Smooth muscle cell (in vitro differentiated cells): ENCODE data around the gene HK2. TPM values are rescaled to one million over a fixed set of nuclear protein-coding genes. Genes with fewer than 3 reads are reported as not detected.

ENCODE experiments used
- DNase-seq: peaks from one replicate; lab custom pipeline; 2025; ENCODE audit not compliant: unreplicated experiment; lab: John Stamatoyannopoulos, UW
- H2AFZ ChIP-seq: fragments of 200-600 bp; sonication (generic); 2 replicates; pipeline ENCODE4 v1.6.0; 2016; ENCODE audit warnings: antibody characterized with exemption, low read depth, mild to moderate bottlenecking
- H3F3A ChIP-seq: fragments of 200-600 bp; sonication (generic); 2 replicates; pipeline ENCODE4 v1.6.0; 2017; ENCODE audit warnings: antibody characterized with exemption, low read depth
- H3K27ac ChIP-seq: fragments of 200-600 bp; sonication (generic); 2 replicates; pipeline ENCODE4 v1.5.1; 2016; ENCODE audit warnings: low read depth, mild to moderate bottlenecking
- H3K27me3 ChIP-seq: fragments of 200-600 bp; sonication (generic); 2 replicates; pipeline ENCODE4 v1.6.1; 2016; ENCODE audit warnings: low read depth, mild to moderate bottlenecking
- H3K36me3 ChIP-seq: fragments of 200-600 bp; sonication (generic); 2 replicates; pipeline ENCODE4 v1.5.1; 2016; ENCODE audit warnings: low read depth
- H3K4me1 ChIP-seq: fragments of 200-600 bp; sonication (generic); 2 replicates; pipeline ENCODE4 v1.5.1; 2016; ENCODE audit warnings: low read depth
- H3K4me2 ChIP-seq: fragments of 200-600 bp; sonication (generic); 2 replicates; pipeline ENCODE4 v1.6.0; 2016; ENCODE audit warnings: mild to moderate bottlenecking
- H3K4me3 ChIP-seq: fragments of 200-600 bp; sonication (generic); 2 replicates; pipeline ENCODE4 v1.5.1; 2016; ENCODE audit warnings: mild to moderate bottlenecking
- H3K79me2 ChIP-seq: fragments of 200-600 bp; sonication (generic); 2 replicates; pipeline ENCODE4 v1.6.0; 2016; ENCODE audit warnings: low read depth, mild to moderate bottlenecking
- H3K9ac ChIP-seq: fragments of 200-600 bp; sonication (generic); 2 replicates; pipeline ENCODE4 v1.6.0; 2016; ENCODE audit warnings: low read depth
- H3K9me3 ChIP-seq: fragments of 200-600 bp; sonication (generic); replicated peaks from 2 replicates; pipeline ENCODE4 v1.5.1; 2016; ENCODE audit warnings: low read depth
- H4K20me1 ChIP-seq: fragments of 200-600 bp; sonication (generic); 2 replicates; pipeline ENCODE4 v1.6.0; 2016; ENCODE audit warnings: low read depth
- WGBS: methylation state at CpG from one replicate; pipeline ENCODE4 v1.1.7; 2016; ENCODE audit warnings: low lambda C conversion rate; 5-methylcytosine and 5-hydroxymethylcytosine counted together
- polyA plus RNA-seq: library from polyadenylated mRNA; unstranded; fragments of >200 nt; fragmentation: Nextera tagmentation; extraction: Ambion mirVana; gene quantifications from 2 replicates; pipeline ENCODE4 v1.2.1, GENCODE V29; 2016
- total RNA-seq: library from RNA; depleted of rRNA; stranded (reverse); fragments of >200 nt; gene quantifications from 2 replicates; pipeline ENCODE4 v1.2.3, GENCODE V29; 2014
- TF ChIP-seq, protein P1 (sequence below): fragments of 200-600 bp; sonication (generic); IDR thresholded peaks from 2 replicates; pipeline ENCODE4 v1.5.1; 2017; ENCODE audit warnings: borderline replicate concordance, mild to moderate bottlenecking, antibody characterized with exemption; ENCODE audit not compliant: insufficient read depth, poor library complexity, severe bottlenecking

Gene HK2
- total and polyA plus RNA-seq, 2 experiments from 2014 or later = 20.3 to 38.0 TPM

DNA sequence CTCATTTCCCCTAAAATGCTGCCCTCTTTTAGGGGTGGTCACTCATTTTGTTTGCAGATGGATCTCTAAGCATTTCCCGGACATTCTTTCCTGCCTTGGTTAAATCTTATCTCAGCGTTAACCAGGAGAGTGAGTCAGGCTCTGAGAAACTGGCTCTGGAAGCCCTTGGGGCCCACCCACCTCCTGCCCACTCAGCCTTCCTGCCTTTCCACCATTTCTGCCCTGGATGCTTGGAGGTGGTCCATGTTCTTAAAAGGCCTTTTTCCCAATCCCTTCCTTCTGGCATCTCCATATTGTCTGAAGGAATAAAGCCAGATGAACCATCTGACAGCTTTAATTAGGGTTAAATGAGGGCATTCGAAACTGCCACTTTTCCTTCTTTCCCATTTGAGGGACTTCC is 9.5 kb downstream of the HK2 start:
- Histone ChIP-seq H3F3A (peaks cover 23% of the 10 kb centered on the region), H3K27me3 (no peaks in the 10 kb centered on the region), H2AFZ (no peak overlapping the region), H3K27ac (peak overlapping the region; percentile 97), H3K4me3 (peak overlapping the region; percentile 6), H3K4me1 (peaks cover 46% of the 10 kb centered on the region), H3K36me3 (no peaks in the 10 kb centered on the region), H3K79me2 (peaks cover 86% of the 10 kb centered on the region), H3K9me3 (no peaks in the 10 kb centered on the region), H3K4me2 (peak overlapping the region; percentile 78), H4K20me1 (peaks cover 83% of the 10 kb centered on the region), H3K9ac (peak overlapping the region; percentile 81)
- WGBS = 28% methylated on average over 3 of the region's 3 CpGs
- no peak for DNase-seq
- TF ChIP-seq, protein P1, sequence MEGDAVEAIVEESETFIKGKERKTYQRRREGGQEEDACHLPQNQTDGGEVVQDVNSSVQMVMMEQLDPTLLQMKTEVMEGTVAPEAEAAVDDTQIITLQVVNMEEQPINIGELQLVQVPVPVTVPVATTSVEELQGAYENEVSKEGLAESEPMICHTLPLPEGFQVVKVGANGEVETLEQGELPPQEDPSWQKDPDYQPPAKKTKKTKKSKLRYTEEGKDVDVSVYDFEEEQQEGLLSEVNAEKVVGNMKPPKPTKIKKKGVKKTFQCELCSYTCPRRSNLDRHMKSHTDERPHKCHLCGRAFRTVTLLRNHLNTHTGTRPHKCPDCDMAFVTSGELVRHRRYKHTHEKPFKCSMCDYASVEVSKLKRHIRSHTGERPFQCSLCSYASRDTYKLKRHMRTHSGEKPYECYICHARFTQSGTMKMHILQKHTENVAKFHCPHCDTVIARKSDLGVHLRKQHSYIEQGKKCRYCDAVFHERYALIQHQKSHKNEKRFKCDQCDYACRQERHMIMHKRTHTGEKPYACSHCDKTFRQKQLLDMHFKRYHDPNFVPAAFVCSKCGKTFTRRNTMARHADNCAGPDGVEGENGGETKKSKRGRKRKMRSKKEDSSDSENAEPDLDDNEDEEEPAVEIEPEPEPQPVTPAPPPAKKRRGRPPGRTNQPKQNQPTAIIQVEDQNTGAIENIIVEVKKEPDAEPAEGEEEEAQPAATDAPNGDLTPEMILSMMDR = no peak

DNA sequence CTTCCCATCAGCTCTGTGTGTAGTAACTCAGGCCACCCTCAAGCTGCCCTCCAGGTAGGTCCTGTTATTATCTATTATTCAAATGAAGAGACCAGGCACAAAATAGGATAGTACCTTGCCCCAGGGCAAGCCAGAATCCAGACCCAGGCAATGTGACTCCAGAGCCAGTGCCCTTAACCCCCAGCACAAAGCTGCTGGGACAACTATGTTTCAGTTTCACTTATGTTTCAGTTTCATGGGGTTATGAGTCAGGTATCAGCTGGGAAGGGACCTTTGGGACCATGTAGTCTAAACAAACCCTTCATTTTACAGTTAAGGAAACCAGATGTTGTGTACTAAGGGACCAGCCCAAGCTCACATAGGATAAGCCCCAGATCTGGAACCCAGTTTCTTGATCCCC is 10.0 kb downstream of the HK2 start:
- peak overlapping the region; percentile 97 for H3K27ac ChIP-seq
- H3K79me2 ChIP-seq = peaks cover 86% of the 10 kb centered on the region
- no peaks in the 10 kb centered on the region for H3K9me3 ChIP-seq
- H3K4me1 ChIP-seq = peaks cover 50% of the 10 kb centered on the region
- peak overlapping the region; percentile 6 for H3K4me3 ChIP-seq
- no peaks in the 10 kb centered on the region for H3K27me3 ChIP-seq
- H3K9ac ChIP-seq = peak overlapping the region; percentile 81
- peaks cover 23% of the 10 kb centered on the region for H3F3A ChIP-seq
- peak overlapping the region; percentile 78 for H3K4me2 ChIP-seq
- TF ChIP-seq, protein P1 = no peak
- H2AFZ ChIP-seq = no peak overlapping the region
- H4K20me1 ChIP-seq = peaks cover 84% of the 10 kb centered on the region
- H3K36me3 ChIP-seq = no peaks in the 10 kb centered on the region
- no peak for DNase-seq

DNA sequence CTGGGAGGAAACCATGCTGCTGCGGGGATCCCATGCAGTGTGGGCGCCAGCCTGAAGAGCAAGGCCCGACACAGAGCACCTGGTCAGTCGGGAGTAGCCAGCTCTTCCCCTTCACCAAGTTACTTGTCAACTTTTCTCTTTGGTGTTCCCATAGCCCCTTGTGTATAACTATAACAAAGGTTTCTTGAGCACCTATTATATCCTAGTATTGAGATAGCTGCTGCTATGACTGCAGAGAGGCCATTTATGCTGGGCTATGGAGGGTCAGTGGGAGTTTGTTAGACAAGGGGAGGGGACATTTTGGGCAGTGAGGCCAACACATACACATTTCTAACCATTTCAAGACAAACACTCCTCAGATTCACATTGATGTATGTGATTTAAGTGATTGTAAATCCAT is 10.8 kb downstream of the HK2 start:
- Histone ChIP-seq H2AFZ (no peak overlapping the region), H3K9me3 (no peaks in the 10 kb centered on the region), H3K4me3 (no peak overlapping the region), H3K9ac (peak overlapping the region; percentile 81), H4K20me1 (peaks cover 84% of the 10 kb centered on the region), H3K27ac (peak overlapping the region; percentile 97), H3K27me3 (no peaks in the 10 kb centered on the region), H3F3A (peaks cover 23% of the 10 kb centered on the region), H3K36me3 (no peaks in the 10 kb centered on the region), H3K4me1 (peaks cover 59% of the 10 kb centered on the region), H3K79me2 (peaks cover 85% of the 10 kb centered on the region), H3K4me2 (no peak overlapping the region)
- 93% methylated on average over 4 of the region's 4 CpGs for WGBS
- TF ChIP-seq, protein P1 = no peak
- no peak for DNase-seq

DNA sequence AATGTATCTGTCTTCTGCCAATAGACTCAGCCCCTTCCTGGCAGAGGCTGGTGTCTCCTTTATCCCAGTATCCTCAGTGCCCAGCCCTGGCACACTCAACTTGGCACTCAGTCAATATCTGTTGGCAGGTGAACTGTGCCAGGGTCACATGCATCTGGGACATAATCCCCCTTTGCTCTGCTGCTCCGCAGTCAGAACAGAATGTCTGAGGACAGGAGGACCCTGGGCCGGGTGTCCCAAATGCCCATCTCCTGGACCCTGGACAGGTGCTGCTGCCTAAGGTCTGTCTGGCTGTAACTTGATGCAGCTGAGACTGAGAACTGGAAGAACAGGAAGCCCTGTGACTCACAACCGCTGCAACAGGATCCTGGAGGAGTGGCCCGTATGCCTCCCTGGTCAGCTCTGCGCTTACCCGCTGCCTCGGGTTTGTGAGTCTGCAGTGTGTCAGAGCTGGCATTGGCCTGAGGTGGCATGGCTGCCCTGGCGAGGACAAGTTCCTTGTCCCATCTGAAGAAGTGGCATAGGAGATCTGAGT is 11.4 kb downstream of the HK2 start:
- TF ChIP-seq, protein P1 = no peak
- Histone ChIP-seq H3K27me3 (no peaks in the 10 kb centered on the region), H3K79me2 (peaks cover 86% of the 10 kb centered on the region), H3K36me3 (no peaks in the 10 kb centered on the region), H3K4me2 (peak overlapping the region; percentile 74), H4K20me1 (peaks cover 85% of the 10 kb centered on the region), H3K9ac (peak overlapping the region; percentile 44), H3K4me3 (no peak overlapping the region), H3K27ac (peak overlapping the region; percentile 97), H2AFZ (no peak overlapping the region), H3K9me3 (no peaks in the 10 kb centered on the region), H3K4me1 (peaks cover 62% of the 10 kb centered on the region), H3F3A (peaks cover 23% of the 10 kb centered on the region)
- WGBS = 22% methylated on average over 8 of the region's 8 CpGs
- peak; percentile 29 for DNase-seq
